Progenitor cell of endocrine pancreas (in vitro differentiated cells): Measurements from ENCODE around the gene NSF. TPM values are rescaled to one million over a fixed set of nuclear protein-coding genes. Genes with fewer than 3 reads are reported as not detected.
"Not testable (repeated sequence)": the region's sequence is repeated elsewhere in the genome, so short reads cannot be mapped to it uniquely, and the experiment has no call there.

ENCODE experiments used
- DNase-seq: peaks from one replicate; pipeline ENCODE4 v3.0.0; 2021; ENCODE audit warnings: low spot score; ENCODE audit not compliant: unreplicated experiment
- H3K27ac Mint-ChIP-seq: 2 replicates; pipeline ENCODE4 v1.8.0; 2021; ENCODE audit warnings: mild to moderate bottlenecking, moderate library complexity, mixed read lengths
- H3K27me3 Mint-ChIP-seq: 2 replicates; pipeline ENCODE4 v1.8.0; 2021; ENCODE audit warnings: mixed read lengths
- H3K36me3 Mint-ChIP-seq: 2 replicates; pipeline ENCODE4 v1.8.0; 2022; ENCODE audit warnings: mixed read lengths; ENCODE audit not compliant: insufficient read depth
- H3K4me1 Mint-ChIP-seq: 2 replicates; pipeline ENCODE4 v1.8.0; 2021; ENCODE audit warnings: low read depth, mixed read lengths
- H3K4me3 Mint-ChIP-seq: 2 replicates; pipeline ENCODE4 v1.8.0; 2021; ENCODE audit warnings: low read depth, mild to moderate bottlenecking, moderate library complexity, mixed read lengths
- H3K9me3 Mint-ChIP-seq: 2 replicates; pipeline ENCODE4 v1.8.0; 2021; ENCODE audit warnings: low read depth, mixed read lengths
- total RNA-seq: library from RNA; stranded (reverse); gene quantifications from 2 replicates; pipeline ENCODE4 v1.2.1, GENCODE V29; 2021
- TF ChIP-seq, protein P1 (sequence below): fragments of 200-600 bp; sonication (generic); IDR thresholded peaks from one replicate; pipeline ENCODE4 v1.5.0; 2021; ENCODE audit warnings: antibody characterized with exemption, mild to moderate bottlenecking; ENCODE audit not compliant: unreplicated experiment

Gene NSF
- total RNA-seq, 1 donor from 2014 or later: 31.3 TPM

DNA sequence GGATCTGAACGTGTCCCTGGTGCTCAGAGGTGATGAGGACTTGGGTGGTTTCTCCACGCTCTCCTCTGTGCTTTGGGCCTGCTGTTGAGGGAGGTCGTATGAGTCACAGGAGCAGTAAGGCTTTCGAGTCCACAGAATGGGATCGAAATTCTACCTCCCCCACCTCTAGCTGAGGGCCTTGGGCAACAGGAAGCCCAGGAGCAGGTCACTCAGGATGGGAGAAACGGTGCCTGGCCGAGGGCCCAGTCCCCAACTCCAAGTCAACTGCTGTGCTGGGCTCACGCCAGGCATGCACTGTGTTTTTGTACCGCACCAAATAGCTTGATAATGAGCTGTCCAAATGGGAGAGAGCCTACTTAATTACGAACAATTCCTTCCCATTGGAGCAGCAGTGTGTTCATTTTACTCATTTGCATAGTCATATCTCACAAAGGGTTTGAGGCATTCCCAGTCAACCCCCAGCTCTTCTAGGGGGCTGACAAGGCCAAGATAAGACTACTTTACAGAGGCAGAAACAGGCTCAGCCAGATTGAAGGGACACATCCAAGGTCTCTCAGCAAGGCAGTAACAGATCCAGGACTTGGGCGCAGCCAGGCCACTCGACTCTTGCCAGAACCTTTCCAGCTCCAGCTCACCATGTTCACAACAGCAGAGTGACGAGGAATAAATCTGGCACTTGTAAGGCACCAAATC is 174.4 kb downstream of the NSF start:
- no peak overlapping the region for H3K27ac Mint-ChIP-seq
- no peaks in the 10 kb centered on the region for H3K27me3 Mint-ChIP-seq
- H3K9me3 Mint-ChIP-seq: no peaks in the 10 kb centered on the region
- peaks cover 6% of the 10 kb centered on the region for H3K36me3 Mint-ChIP-seq
- DNase-seq: no peak
- H3K4me1 Mint-ChIP-seq: peaks cover 4% of the 10 kb centered on the region
- TF ChIP-seq, protein P1, sequence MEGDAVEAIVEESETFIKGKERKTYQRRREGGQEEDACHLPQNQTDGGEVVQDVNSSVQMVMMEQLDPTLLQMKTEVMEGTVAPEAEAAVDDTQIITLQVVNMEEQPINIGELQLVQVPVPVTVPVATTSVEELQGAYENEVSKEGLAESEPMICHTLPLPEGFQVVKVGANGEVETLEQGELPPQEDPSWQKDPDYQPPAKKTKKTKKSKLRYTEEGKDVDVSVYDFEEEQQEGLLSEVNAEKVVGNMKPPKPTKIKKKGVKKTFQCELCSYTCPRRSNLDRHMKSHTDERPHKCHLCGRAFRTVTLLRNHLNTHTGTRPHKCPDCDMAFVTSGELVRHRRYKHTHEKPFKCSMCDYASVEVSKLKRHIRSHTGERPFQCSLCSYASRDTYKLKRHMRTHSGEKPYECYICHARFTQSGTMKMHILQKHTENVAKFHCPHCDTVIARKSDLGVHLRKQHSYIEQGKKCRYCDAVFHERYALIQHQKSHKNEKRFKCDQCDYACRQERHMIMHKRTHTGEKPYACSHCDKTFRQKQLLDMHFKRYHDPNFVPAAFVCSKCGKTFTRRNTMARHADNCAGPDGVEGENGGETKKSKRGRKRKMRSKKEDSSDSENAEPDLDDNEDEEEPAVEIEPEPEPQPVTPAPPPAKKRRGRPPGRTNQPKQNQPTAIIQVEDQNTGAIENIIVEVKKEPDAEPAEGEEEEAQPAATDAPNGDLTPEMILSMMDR: no peak
- no peak overlapping the region for H3K4me3 Mint-ChIP-seq

DNA sequence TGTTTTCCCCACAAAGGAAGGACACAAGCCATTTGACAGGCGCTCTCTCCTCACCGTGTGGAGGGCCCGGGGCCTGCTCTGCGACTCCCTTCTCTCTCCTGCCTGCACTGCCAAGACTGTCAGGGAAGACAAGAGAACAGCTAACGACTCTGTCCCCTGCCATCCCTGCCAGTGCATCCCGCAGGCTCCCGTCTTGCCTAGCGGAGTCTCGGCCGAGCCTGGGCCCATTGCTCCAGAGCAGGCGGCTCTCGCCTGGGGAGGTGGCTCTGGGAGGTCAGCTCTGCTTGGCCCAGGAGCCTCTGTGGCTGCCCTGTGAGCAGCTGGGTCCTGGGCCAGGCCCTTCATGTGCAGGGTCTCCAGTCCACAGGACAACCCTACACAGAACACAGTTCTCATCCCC is 175.0 kb downstream of the NSF start:
- Mint-ChIP-seq H3K36me3 (peaks cover 6% of the 10 kb centered on the region), H3K27ac (no peak overlapping the region), H3K4me1 (peaks cover 4% of the 10 kb centered on the region), H3K9me3 (no peaks in the 10 kb centered on the region), H3K27me3 (no peaks in the 10 kb centered on the region), H3K4me3 (no peak overlapping the region)
- DNase-seq: no peak
- TF ChIP-seq, protein P1: no peak

DNA sequence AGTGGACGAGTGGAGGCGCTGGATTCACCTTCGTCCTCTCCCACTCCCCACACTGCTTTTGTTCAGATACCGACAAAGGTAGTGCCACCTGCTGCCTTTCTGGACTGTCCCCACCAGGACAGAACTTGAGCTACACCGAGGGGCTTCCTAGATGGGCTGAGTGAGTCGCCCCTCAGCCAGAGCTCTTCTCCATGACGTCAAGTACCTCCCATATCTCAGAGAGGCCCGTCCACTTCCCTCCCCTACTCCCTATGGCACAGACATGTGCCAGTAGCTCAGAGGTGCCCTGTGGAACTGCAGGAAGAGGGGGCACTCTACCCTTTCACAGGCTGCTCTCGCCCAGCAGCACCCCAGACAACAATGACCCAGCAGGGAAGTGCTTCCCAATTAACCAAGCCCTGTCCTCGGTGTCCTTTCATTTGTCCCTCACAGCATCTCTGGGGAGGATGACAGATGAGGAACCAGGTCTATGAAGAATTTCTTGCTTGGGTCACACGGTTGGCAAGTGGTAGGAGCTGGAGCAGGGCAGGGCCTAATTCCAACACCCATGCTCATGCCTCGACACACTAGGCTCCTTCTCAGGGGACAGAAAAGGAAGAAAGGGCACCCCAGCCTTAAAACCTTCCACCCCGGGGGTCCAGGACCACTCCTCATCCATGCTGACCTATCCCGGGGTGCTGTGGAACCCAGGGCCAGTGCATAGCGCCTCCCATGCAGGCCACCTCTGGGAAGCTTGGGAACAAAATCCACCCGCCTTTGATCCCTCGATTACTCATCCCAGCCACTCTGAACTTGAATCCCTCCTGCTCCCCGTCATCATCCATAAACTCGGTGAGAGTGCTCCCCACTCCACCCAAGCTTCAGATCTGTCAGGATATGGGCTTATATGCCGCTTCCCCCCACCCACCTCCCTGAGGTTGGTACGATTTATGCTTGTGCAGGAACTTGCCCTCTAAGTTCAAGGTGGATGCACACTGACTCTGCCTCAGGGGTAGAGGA is 176.3 kb downstream of the NSF start:
- DNase-seq: no peak
- H3K36me3 Mint-ChIP-seq: peaks cover 6% of the 10 kb centered on the region
- H3K4me1 Mint-ChIP-seq: peaks cover 7% of the 10 kb centered on the region
- H3K4me3 Mint-ChIP-seq: no peak overlapping the region
- H3K27me3 Mint-ChIP-seq: no peaks in the 10 kb centered on the region
- TF ChIP-seq, protein P1: no peak
- H3K27ac Mint-ChIP-seq: peak overlapping the region; percentile 41
- no peaks in the 10 kb centered on the region for H3K9me3 Mint-ChIP-seq

DNA sequence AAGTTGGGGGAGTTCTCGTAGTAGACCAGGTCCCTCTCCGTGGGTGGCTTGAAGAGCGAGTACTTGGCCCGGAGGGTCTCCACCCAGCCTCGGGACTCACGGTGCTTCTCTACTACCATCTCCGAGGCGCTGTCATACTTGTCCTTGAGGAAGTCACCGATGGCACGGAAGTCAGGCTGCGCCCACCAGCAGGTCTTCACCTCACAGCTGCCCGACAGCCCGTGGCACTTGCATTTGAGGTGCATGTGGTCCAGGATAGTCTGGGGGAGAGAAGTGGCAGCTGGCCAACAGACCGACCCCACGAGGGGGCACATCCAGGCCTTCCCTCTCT is 178.0 kb downstream of the NSF start:
- no peak for DNase-seq
- Mint-ChIP-seq H3K27ac (no peak overlapping the region), H3K4me1 (peaks cover 7% of the 10 kb centered on the region), H3K27me3 (peaks cover 3% of the 10 kb centered on the region), H3K36me3 (peaks cover 6% of the 10 kb centered on the region), H3K9me3 (no peaks in the 10 kb centered on the region), H3K4me3 (no peak overlapping the region)
- TF ChIP-seq, protein P1: no peak

DNA sequence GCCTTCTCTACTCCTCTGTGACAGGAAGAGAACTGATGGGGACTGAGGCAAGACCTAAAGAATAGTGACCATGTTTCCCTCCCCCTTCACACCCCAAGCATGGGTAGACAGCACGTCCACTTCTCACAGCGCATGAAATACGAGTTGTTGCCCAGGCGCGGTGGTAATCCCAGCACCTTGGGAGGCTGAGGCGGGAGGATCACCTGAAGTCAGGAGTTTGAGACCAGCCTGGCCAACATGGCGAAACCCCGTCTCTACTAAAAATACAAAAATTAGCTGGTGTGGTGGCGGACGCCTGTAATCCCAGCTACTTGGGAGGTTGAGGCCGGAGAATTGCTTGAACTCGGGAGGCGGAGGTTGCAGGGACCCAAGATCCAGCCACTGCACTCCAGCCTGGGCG is 178.4 kb downstream of the NSF start:
- not testable (repeated sequence) for H3K36me3 Mint-ChIP-seq, H3K9me3 Mint-ChIP-seq, H3K27ac Mint-ChIP-seq, DNase-seq, H3K27me3 Mint-ChIP-seq, H3K4me3 Mint-ChIP-seq, H3K4me1 Mint-ChIP-seq
